ENCODE results near the gene HOXA13.

HOXA13 gene

GRCh38 chr7:27180431-27181420 lies 19.2 kb downstream of the HOXA13 start:
- no peak for DNase-seq

- DNase-seq: no peak
Observed at GRCh38 chr7:27179503-27180430, 20.1 kb downstream of the HOXA13 start.

DNA sequence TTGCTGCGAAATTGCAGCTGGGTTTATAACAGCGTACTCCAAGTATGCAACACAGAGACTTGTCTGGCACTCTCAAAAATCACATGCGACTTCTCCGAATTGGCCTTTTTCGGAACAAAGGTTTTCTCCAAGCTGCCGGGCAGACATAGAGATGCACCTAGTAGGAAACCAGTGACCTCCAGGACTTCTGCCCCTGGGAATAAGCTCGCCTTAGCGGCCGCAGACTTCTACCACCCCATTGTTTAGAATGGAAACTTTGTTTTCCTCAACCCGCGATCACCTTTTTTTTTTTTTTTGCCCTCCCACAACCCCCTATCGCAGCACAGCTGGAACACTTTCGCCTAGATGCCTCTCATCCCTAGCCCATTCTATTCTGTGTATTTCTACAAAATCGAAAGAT lies 20.9 kb downstream of the HOXA13 start:
- DNase-seq: no peak

GRCh38 chr7:27178366-27178765 lies 21.5 kb downstream of the HOXA13 start:
- no peak for DNase-seq

DNA sequence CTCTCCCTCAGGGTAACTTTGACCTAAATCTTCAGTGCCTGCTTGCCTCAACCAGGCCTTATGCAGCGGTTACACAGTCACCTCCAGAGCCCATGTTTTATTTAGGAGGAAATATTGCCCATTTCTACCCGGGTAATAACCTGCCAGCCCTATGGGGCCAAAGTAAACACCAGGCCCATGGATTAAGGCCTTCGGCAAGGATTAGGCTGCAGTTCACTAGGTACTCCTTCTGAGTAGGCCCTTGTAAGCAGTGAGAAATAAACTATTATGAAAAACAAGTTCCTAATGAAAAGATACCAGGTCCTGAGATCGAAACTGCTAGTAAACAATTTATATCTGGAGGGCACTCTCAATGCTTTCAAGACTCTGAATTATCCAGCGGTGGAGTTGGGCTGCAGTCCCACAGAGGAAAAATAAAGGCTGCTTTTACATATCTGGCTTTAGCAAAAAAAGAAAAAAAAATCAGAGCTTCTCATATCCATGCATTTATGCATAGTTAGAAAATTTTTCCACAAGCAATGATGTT lies 22.0 kb downstream of the HOXA13 start:
- DNase-seq: no peak

DNA sequence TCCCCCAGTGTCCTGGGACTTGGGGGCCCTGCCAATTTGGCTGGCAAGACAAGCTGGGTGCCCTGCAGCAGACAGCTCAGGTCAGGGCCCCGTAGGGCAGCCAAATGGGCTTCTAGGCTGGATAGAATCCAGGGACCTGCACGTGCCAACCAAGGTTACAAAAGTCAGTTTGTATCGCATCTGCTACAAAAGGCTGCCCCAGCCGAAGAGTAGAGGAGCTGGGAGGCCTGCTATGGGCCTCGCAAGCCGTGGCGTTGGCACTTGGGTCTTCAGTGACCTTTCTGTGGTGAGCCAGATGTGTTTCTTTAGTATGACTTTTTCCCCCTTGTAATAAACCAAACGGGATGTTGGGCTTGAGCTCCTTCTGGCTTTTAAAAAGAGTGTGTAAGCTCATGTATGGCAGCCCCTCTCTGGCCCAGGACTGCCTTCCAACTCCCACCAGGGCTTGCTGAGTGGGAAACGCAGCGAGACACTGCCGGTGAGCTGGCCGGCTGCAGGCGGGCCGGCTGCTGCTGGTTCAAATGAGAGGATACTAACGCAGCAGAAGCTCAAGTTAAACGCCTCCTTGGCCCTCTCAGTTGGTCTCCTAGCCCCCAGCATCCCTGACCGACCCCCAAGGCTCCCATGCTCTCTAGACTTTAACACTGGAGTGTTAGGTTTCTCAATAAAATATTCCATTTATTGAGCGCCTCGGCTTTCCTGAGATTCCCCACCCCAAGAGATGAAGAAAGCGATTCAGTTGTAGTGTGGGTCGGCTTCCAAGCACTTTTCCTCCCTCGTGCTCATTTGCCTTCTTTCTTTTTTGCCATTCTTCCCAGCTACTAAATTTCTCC lies 22.7 kb downstream of the HOXA13 start:
- DNase-seq: no peak

GRCh38 chr7:27176524-27176845 lies 23.4 kb downstream of the HOXA13 start:
- no peak for DNase-seq

DNA sequence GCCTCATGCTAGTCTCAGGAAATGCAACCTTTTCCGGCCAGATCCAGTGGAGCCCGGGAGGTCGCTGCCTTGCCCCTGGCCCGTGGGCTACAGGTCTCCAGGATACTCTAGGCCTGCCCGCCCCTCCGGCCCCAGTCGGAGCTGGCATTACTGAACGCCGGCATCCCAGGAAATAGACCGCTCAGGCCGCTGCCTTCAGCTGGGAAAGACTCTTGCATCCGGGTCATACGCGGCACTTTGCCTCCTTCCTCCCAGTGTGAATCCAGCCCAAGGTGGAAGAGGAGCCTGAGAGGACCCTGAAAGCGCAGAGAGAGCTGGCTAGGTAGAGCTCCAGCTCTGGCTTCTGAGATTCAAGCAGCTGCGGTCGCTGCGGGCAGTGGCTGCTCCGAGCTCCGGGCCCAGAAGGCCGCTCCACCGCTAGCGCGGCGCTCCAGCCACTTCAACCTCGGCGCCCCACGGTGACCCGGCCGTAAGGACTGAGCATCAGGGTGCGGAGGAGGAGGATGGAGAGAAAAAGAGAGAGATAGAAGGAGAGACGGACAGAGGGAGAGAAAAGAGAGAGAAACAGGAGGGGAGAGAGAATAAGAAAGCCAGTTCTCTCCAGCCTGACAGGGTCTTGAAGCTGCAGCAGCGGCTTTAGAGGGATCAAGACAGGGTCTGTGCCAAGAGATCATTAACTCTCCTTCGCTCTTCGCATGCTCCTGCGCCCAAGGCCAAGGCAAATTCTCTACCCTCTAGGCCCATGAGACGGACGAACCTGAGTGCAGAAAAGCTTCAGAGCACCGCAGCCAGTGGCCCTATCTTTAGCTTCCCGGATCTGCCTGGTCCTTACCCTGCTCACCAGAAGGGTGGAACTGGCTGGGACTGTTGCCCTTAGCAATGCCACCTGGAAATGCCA lies 24.0 kb downstream of the HOXA13 start:
- DNase-seq: no peak

GRCh38 chr7:27174874-27175625 lies 24.8 kb downstream of the HOXA13 start:
- DNase-seq: no peak

DNA sequence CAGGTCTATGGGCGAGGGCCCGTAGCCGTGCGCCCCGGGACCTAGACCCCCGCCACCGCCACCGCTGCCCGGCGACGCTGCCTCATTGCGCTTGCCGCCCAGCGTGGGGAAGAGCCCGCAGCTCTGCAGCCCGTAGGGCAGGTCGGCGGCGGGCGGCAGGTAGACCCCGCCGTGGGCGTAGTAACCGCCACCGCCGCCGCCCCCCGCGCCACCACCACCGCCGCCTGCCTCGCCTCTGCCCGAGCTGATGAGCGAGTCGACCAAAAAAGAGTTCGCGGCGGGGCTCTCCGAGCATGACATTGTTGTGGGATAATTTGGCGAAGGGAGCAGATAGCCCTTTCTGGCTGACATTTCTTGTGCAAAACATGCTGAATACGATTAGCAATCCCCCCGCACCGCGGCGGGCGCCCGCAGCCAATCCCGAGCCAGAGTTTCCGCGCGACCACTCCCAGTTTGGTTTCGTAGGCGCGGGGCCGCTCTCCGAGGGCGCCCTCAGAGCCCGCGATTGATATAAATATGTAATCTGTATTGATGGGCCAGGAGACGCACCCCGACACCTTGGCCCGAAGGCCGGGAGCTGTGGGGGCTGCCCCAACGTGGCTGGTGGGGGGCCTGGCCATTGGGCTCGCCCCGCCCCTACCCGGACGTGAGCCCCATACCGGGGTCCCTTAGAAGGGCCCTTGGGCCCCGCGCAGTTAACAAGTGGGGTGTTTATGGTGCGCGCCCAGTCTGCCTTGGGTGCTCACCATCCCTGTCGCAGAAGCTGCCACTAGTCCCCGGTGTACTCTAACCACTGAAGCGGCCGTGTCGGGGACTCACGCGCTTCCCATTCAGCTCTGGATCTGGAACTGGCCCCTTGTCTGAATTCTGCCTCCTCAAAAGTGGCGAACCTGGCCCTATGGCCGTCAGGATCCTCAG lies 25.7 kb downstream of the HOXA13 start, which contains the start of gene HOXA10:
Gene HOXA10, minus strand, starts transcription at position 365 of the 918 bp plus-strand sequence. Its CDS starts 14 bp downstream, at position 351.
- no peak for DNase-seq

DNA sequence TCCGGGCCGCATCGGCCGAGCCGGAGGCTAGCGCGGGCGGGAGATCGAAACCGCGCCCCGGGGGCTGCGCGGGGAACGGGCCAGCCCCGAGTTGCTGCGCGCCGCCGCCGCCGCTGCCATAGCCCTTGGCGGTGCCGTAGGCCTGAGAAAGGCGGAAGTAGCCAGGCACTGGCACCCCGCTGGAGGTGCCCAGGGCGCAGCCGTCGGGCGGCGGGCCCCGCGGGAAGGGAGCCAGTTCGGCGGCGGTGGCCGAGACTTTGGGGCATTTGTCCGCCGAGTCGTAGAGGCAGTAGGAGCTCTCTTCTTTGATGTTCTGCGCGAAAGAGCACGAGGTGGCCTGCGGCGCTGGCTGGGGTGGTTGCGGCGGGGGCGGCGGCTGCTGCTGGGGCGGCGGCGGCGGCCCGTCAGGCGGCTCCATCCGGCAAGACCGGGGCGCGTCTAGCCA lies 26.4 kb downstream of the HOXA13 start:
- no peak for DNase-seq

DNA sequence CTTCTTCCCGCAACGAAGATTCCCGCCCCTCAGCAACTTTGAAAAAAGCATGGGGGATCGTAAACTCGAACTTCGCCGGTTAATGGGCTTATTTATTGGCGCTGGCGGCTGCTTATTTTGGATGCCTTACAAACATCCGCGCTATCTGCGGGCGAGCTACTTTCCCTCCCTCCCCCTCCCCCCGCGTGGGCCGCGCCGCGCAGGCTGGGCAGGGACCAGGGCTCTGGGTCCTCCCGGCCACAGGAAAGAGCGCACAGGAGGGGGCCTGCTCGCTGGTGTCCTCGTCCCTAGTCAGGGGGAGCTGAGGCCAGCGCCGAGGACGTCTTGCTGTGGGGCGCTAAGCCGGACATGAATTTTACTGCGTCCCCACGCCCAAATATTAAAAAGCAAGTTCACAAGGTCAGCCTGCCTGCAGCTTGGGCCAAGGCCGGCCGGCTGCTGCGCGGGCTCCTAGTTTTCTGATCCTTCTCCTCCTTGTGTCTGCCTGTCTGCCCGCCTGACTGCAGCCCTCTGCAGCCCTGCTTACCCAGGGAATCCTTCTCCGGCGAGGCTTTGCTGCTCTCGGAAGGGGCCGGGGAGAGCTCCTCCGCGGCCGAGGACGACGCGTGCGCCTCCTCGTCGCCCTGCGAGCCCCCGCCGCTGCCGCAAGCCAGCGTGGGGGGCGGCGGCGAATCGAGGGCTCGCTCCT lies 26.9 kb downstream of the HOXA13 start:
- no peak for DNase-seq

GRCh38 chr7:27172315-27172774 lies 27.5 kb downstream of the HOXA13 start:
- DNase-seq: no peak

GRCh38 chr7:27171637-27172314 lies 28.1 kb downstream of the HOXA13 start:
- DNase-seq: no peak

GRCh38 chr7:27171325-27171636 lies 28.6 kb downstream of the HOXA13 start:
- no peak for DNase-seq

DNA sequence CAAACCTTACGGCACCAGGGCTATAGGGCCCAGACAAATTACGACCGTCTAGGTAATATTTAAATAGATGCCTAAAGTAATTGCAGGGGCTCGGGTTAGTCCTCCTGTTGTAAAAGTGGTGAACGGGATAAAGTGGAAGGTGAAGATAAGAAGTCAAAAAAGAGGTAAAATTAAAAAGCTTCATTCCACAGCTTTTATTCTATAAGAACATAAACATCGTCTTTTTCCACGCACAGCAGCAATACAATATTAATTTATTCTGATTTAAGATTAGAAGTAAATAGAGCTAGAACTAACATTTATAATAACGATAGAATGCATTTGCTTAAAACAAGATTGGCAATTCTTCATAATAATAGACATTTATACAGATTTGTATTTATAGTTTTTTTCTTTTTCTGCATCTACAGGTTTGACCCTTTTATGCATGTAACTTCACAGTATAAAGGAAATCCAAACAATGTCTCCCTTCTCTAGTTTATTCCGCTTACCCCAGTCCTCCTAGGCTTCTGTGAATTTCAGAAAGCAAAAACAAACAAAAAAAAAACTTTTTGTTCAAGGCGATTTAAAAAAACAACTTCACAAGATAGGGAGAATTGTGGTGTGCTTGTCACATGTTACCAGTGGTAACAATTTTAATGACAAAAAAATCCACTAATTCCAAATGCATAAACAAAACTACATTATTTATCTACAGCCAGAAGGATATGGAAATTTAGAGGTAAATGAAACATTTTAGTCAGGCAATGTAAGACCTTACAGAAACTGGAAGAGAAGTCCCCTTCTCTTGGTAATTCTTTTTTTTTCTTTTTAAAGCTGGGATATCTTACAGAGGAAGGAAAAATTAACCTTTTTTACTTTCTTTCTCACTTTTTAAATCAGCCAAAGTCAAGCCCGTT lies 29.2 kb downstream of the HOXA13 start:
- no peak for DNase-seq

Data from NCI-H2029 treated with DMSO at 0.1 percent for 48 hours (cell line).